NCI-H1694 (cell line): ENCODE results near the gene SF3A2.

Experiments used
- DNase-seq: peaks from one replicate; lab custom pipeline; 2025; lab: John Stamatoyannopoulos, UW

SF3A2 gene

GRCh38 chr19:2291185-2291751, 54.6 kb downstream of the SF3A2 start:
- DNase-seq: no peak

GRCh38 chr19:2294687-2295335, 58.2 kb downstream of the SF3A2 start:
- no peak for DNase-seq

GRCh38 chr19:2296141-2296540, 59.5 kb downstream of the SF3A2 start:
- no peak for DNase-seq
